Vagina (tissue), 2 donors: ENCODE measurements around the gene WDR70. TPM values are rescaled to one million over a fixed set of nuclear protein-coding genes. Genes with fewer than 3 reads are reported as not detected.
"Not testable (repeated sequence)": the region's sequence is repeated elsewhere in the genome, so short reads cannot be mapped to it uniquely, and the experiment has no call there.

Experiments
- DNase-seq, 2 donors: peaks; one replicate each; pipeline ENCODE4 v3.0.0-alpha.2; 2017; ENCODE audit errors: extremely low spot score in 2 of 2
- H3K27ac ChIP-seq: fragments of 200-600 bp; sonication (generic); one replicate; pipeline ENCODE4 v1.5.1; 2019
- H3K27me3 ChIP-seq: fragments of 200-600 bp; sonication (generic); one replicate; pipeline ENCODE4 v1.5.1; 2019
- H3K36me3 ChIP-seq, 2 donors: fragments of 200-600 bp; sonication (generic); one replicate each; pipeline ENCODE4 v1.5.1; 2017 to 2019
- H3K4me1 ChIP-seq: fragments of 200-600 bp; sonication (generic); one replicate; pipeline ENCODE4 v1.5.1; 2019
- H3K4me3 ChIP-seq, 2 donors: fragments of 200-600 bp; sonication (generic); 1 replicate in 1 of 2; 2 replicates in 1 of 2; pipeline ENCODE4 v1.5.1; 2016 to 2019
- H3K9me3 ChIP-seq: fragments of 200-600 bp; sonication (generic); one replicate; pipeline ENCODE4 v1.5.1; 2019
- POLR2A ChIP-seq, 2 donors: fragments of 450-650 bp; IDR thresholded peaks; one replicate each; pipeline ENCODE4 v1.6.1; 2017; ENCODE audit warnings: antibody characterized with exemption in 2 of 2, mild to moderate bottlenecking in 2 of 2, moderate library complexity in 2 of 2
- POLR2AphosphoS5 ChIP-seq, 2 donors: sonication (generic); formaldehyde crosslinking; IDR thresholded peaks; one replicate each; pipeline ENCODE4 v1.9.0; 2017; ENCODE audit warnings: antibody characterized with exemption in 2 of 2, mild to moderate bottlenecking in 2 of 2, low read depth in 1 of 2; ENCODE audit not compliant: insufficient read depth in 1 of 2
- intact Hi-C: fragments of 100-400 bp; cut with DNase I; formaldehyde crosslinking; loops from one replicate; pipeline ENCODE4 v1.15.1; 2023
- total RNA-seq: library from RNA; depleted of rRNA; stranded (reverse); fragments of >200 nt; gene quantifications from one replicate; pipeline ENCODE4 v1.2.3, GENCODE V29; 2016
- TF ChIP-seq, protein P1 (sequence below), 3 experiments: fragments of 450-650 bp in 2 of 3; fragments of 200-600 bp in 1 of 3; sonication (generic) in 1 of 3; IDR thresholded peaks; one replicate each; pipeline ENCODE4 v1.5.1; 2017 to 2019; ENCODE audit warnings: antibody characterized with exemption in 3 of 3, mild to moderate bottlenecking in 2 of 3, moderate library complexity in 2 of 3

The WDR70 gene
- total RNA-seq, 1 donor from 2014 or later: 31.4 TPM

DNA sequence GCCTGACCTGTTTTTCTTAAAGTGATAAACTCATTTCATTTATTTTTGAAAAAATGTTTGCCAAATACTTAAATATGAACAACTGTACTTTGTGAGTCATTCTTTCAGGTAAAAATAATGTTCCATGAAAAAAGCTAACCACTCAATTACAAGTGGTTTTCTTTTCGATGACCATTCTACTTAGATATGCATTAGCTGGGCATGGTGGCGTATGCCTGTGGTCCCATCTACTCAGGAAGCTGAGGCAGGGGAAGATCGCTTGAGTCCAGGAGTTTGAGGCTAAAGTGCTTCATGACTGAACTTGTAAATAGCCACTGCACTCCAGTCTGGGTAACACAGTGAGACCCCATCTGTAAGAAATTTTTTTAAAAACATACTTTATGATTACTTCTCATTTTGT is 4.0 kb upstream of the WDR70 start:
- Histone ChIP-seq H3K27ac (no peak overlapping the region), H3K9me3 (no peaks in the 10 kb centered on the region), H3K27me3 (no peaks in the 10 kb centered on the region), H3K4me3 (no peak overlapping the region), H3K36me3 (no peaks in the 10 kb centered on the region), H3K4me1 (peaks cover 15% of the 10 kb centered on the region)
- TF ChIP-seq POLR2A (IDR thresholded peaks at IDR 0.05) (no peak), POLR2AphosphoS5 (IDR thresholded peaks at IDR 0.05; ENCODE audit: insufficient read depth in 1 of 2, low read depth in 1 of 2) (no peak)
- TF ChIP-seq, protein P1, sequence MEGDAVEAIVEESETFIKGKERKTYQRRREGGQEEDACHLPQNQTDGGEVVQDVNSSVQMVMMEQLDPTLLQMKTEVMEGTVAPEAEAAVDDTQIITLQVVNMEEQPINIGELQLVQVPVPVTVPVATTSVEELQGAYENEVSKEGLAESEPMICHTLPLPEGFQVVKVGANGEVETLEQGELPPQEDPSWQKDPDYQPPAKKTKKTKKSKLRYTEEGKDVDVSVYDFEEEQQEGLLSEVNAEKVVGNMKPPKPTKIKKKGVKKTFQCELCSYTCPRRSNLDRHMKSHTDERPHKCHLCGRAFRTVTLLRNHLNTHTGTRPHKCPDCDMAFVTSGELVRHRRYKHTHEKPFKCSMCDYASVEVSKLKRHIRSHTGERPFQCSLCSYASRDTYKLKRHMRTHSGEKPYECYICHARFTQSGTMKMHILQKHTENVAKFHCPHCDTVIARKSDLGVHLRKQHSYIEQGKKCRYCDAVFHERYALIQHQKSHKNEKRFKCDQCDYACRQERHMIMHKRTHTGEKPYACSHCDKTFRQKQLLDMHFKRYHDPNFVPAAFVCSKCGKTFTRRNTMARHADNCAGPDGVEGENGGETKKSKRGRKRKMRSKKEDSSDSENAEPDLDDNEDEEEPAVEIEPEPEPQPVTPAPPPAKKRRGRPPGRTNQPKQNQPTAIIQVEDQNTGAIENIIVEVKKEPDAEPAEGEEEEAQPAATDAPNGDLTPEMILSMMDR (IDR thresholded peaks at IDR 0.05): no peak
- no peak for DNase-seq
- intact Hi-C loops: no loop called here

DNA sequence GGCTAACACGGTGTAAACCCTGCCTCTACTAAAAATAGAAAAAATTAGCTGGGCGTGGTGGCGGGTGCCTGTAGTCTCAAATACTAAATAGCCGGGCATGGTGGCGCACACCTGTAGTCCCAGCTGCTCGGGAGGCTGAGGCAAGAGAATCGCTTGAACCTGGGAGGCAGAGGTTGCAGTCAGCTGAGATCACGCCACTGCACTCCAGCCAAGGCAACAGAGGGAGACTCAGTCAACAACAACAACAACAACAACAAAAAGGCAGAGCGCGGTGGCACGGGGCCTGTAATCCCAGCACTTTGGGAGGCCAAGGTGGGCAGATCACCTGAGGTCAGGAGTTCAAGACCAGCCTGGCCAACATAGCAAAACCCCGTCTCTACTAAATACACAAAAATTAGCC is 1.1 kb upstream of the WDR70 start:
- H3K9me3 ChIP-seq, DNase-seq, intact Hi-C loops: not testable (repeated sequence)

DNA sequence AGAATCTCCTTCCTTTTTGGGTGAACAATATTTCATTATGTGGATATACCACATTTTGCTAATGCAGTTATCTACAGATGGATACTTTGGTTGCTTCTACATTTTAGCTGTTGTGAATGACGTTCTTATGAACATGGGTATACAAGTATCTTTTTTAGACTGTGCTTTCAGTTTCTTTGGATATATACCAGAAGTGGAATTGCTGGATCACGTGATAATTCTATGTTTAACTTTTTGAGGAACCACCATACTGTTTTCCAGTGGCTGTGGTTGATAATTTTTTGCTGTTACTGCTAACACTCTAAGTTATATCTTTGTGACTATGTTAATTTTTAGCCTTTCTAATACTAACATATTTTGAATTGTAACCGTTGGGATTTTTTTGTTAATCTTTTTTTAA is 12.5 kb downstream of the WDR70 start:
- Histone ChIP-seq H3K36me3 (peaks cover 0 to 33% of the 10 kb centered on the region in 2 donors), H3K4me3 (no peak overlapping the region), H3K27ac (no peak overlapping the region), H3K4me1 (no peaks in the 10 kb centered on the region), H3K27me3 (no peaks in the 10 kb centered on the region), H3K9me3 (no peaks in the 10 kb centered on the region)
- TF ChIP-seq, protein P1 (IDR thresholded peaks at IDR 0.05): no peak
- TF ChIP-seq POLR2A (IDR thresholded peaks at IDR 0.05) (no peak), POLR2AphosphoS5 (IDR thresholded peaks at IDR 0.05; ENCODE audit: insufficient read depth in 1 of 2, low read depth in 1 of 2) (no peak)
- intact Hi-C loops: no loop called here
- DNase-seq: no peak

More for the DNA sequence above, 1.1 kb upstream of the WDR70 start:
- H3K27ac ChIP-seq, H3K36me3 ChIP-seq, H3K4me3 ChIP-seq, H3K27me3 ChIP-seq: not testable (repeated sequence)
- H3K4me1 ChIP-seq: peaks cover 21% of the 10 kb centered on the region

DNA sequence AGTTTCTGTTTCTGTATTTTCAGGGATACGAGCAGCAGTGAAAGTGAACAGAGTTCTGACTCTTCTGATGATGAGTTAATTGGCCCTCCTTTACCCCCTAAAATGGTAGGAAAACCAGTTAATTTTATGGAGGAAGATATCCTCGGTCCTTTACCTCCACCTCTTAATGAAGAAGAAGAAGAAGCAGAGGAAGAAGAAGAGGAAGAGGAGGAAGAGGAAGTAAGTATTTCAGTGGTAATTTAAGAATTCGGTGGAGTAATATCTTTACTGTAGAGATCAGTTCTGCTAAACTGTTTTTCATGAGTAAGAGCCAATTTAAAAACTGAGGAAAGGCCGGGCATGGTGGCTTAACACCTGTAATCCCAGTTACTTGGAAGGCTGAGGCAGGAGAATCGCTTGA is 17.2 kb downstream of the WDR70 start:
- H3K27me3 ChIP-seq: no peaks in the 10 kb centered on the region
- H3K4me1 ChIP-seq: no peaks in the 10 kb centered on the region
- H3K9me3 ChIP-seq: no peaks in the 10 kb centered on the region
- TF ChIP-seq POLR2A (IDR thresholded peaks at IDR 0.05): no peak
- TF ChIP-seq, protein P1 (IDR thresholded peaks at IDR 0.05): no peak
- no peak for TF ChIP-seq POLR2AphosphoS5 (IDR thresholded peaks at IDR 0.05; ENCODE audit: insufficient read depth in 1 of 2, low read depth in 1 of 2)
- peaks cover 0 to 51% of the 10 kb centered on the region in 2 donors for H3K36me3 ChIP-seq
- no peak for DNase-seq
- no peak overlapping the region for H3K27ac ChIP-seq
- intact Hi-C loops: no loop called here
- H3K4me3 ChIP-seq: no peak overlapping the region

DNA sequence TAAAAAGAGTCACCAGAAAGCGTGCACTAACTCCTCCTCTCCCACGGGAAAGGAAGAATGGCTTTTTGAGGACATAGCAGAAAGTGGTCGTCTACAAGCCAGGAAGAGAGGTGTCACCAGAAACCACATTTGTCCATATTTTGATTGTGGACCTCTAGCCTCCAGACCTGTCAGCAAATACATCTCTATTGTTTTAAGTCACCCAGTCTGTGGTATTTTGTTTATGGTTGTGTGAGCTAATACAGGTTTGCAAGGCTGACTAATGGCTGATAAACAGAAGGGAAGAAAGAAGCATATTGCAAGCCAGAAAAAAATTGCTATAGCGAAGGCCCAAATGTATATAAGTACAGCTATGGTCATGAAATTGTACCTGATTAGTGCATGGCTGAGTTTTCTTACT is 21.4 kb downstream of the WDR70 start:
- DNase-seq: no peak
- no peaks in the 10 kb centered on the region for H3K27me3 ChIP-seq
- no peaks in the 10 kb centered on the region for H3K4me1 ChIP-seq
- TF ChIP-seq, protein P1 (IDR thresholded peaks at IDR 0.05): no peak
- TF ChIP-seq POLR2AphosphoS5 (IDR thresholded peaks at IDR 0.05; ENCODE audit: insufficient read depth in 1 of 2, low read depth in 1 of 2) (no peak), POLR2A (IDR thresholded peaks at IDR 0.05) (no peak)
- H3K9me3 ChIP-seq: no peaks in the 10 kb centered on the region
- no peak overlapping the region for H3K4me3 ChIP-seq
- peaks cover 0 to 25% of the 10 kb centered on the region in 2 donors for H3K36me3 ChIP-seq
- no peak overlapping the region for H3K27ac ChIP-seq
- intact Hi-C loops: no loop called here
